ENCODE measurements around the gene ARFGAP2.

Gene ARFGAP2

DNA sequence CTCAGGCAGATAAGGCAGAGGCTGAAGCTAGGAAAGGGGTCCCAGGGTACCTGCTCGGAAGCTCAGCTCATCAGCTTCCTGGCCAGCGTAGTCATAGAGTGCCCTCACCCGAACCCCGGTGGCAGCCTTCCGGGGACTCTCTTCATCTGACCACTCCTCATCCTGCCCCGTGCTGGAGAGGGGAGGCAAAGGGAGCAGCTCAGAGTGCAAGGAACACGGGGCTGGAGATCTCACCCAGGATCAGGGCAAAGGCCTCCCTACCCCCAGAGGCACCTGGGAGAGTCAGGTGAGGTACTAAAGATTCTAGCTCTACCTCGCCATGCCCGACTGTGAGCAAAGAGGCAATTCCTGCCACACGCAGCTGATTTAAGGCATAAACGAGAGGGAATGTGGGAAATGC is 1.6 kb upstream of the ARFGAP2 start:
- Histone ChIP-seq H3K9ac (no peak overlapping the region), H2AFZ (no peak overlapping the region), H3K27ac (no peak overlapping the region), H3K4me3 (ENCODE audit: low read depth, low read length) (no peak overlapping the region), H3K36me3 (ENCODE audit: control insufficient read depth, insufficient read depth, low read length) (no peaks in the 10 kb centered on the region), H3K27me3 (ENCODE audit: control insufficient read depth, insufficient read depth, low read length) (no peaks in the 10 kb centered on the region), H3K79me2 (peaks cover 26% of the 10 kb centered on the region), H3K9me3 (ENCODE audit: control insufficient read depth, low read length) (no peaks in the 10 kb centered on the region), H3K4me2 (ENCODE audit: low read length) (no peak overlapping the region), H3K4me1 (peaks cover 6% of the 10 kb centered on the region)
- TF ChIP-seq, protein P1, sequence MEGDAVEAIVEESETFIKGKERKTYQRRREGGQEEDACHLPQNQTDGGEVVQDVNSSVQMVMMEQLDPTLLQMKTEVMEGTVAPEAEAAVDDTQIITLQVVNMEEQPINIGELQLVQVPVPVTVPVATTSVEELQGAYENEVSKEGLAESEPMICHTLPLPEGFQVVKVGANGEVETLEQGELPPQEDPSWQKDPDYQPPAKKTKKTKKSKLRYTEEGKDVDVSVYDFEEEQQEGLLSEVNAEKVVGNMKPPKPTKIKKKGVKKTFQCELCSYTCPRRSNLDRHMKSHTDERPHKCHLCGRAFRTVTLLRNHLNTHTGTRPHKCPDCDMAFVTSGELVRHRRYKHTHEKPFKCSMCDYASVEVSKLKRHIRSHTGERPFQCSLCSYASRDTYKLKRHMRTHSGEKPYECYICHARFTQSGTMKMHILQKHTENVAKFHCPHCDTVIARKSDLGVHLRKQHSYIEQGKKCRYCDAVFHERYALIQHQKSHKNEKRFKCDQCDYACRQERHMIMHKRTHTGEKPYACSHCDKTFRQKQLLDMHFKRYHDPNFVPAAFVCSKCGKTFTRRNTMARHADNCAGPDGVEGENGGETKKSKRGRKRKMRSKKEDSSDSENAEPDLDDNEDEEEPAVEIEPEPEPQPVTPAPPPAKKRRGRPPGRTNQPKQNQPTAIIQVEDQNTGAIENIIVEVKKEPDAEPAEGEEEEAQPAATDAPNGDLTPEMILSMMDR (IDR thresholded peaks at IDR 0.05) = no peak

GRCh38 chr11:47177846-47178245 is 1.2 kb upstream of the ARFGAP2 start:
- peaks cover 6% of the 10 kb centered on the region for H3K4me1 ChIP-seq
- H3K36me3 ChIP-seq (ENCODE audit: control insufficient read depth, insufficient read depth, low read length) = no peaks in the 10 kb centered on the region
- H3K4me3 ChIP-seq (ENCODE audit: low read depth, low read length) = no peak overlapping the region

GRCh38 chr11:47177229-47177845 is 658 bp upstream of the ARFGAP2 start:
- Histone ChIP-seq H3K4me1 (peaks cover 6% of the 10 kb centered on the region), H3K27ac (peak overlapping the region; percentile 98), H3K9me3 (ENCODE audit: control insufficient read depth, low read length) (no peaks in the 10 kb centered on the region), H3K9ac (peak overlapping the region; percentile 76), H2AFZ (peak overlapping the region; percentile 97), H3K4me2 (ENCODE audit: low read length) (peak overlapping the region; percentile 96), H3K36me3 (ENCODE audit: control insufficient read depth, insufficient read depth, low read length) (no peaks in the 10 kb centered on the region), H3K27me3 (ENCODE audit: control insufficient read depth, insufficient read depth, low read length) (no peaks in the 10 kb centered on the region), H3K4me3 (ENCODE audit: low read depth, low read length) (peak overlapping the region; percentile 86), H3K79me2 (peaks cover 33% of the 10 kb centered on the region)
- TF ChIP-seq, protein P1 (IDR thresholded peaks at IDR 0.05) = peak; percentile 52

More at GRCh38 chr11:47177846-47178245, 1.2 kb upstream of the ARFGAP2 start:
- Histone ChIP-seq H2AFZ (peak overlapping the region; percentile 97), H3K27me3 (ENCODE audit: control insufficient read depth, insufficient read depth, low read length) (no peaks in the 10 kb centered on the region), H3K4me2 (ENCODE audit: low read length) (peak overlapping the region; percentile 96), H3K79me2 (peaks cover 31% of the 10 kb centered on the region), H3K9ac (no peak overlapping the region), H3K27ac (peak overlapping the region; percentile 98), H3K9me3 (ENCODE audit: control insufficient read depth, low read length) (no peaks in the 10 kb centered on the region)
- TF ChIP-seq, protein P1 (IDR thresholded peaks at IDR 0.05) = no peak

GRCh38 chr11:47175746-47176327 is 842 bp downstream of the ARFGAP2 start:
- peak overlapping the region; percentile 87 for H3K9ac ChIP-seq
- H2AFZ ChIP-seq = peak overlapping the region; percentile 81
- H3K4me2 ChIP-seq (ENCODE audit: low read length) = peak overlapping the region; percentile 81
- peak overlapping the region; percentile 86 for H3K4me3 ChIP-seq (ENCODE audit: low read depth, low read length)
- peak overlapping the region; percentile 98 for H3K27ac ChIP-seq
- TF ChIP-seq, protein P1 (IDR thresholded peaks at IDR 0.05) = no peak
- H3K36me3 ChIP-seq (ENCODE audit: control insufficient read depth, insufficient read depth, low read length) = no peaks in the 10 kb centered on the region
- peaks cover 38% of the 10 kb centered on the region for H3K79me2 ChIP-seq
- H3K27me3 ChIP-seq (ENCODE audit: control insufficient read depth, insufficient read depth, low read length) = no peaks in the 10 kb centered on the region
- peaks cover 6% of the 10 kb centered on the region for H3K4me1 ChIP-seq
- no peaks in the 10 kb centered on the region for H3K9me3 ChIP-seq (ENCODE audit: control insufficient read depth, low read length)
